A549 (cell line): ENCODE results near the gene ALOX5. TPM values are rescaled to one million over a fixed set of nuclear protein-coding genes. Genes with fewer than 3 reads are reported as not detected.

Experiments
- ATAC-seq, 2 experiments: fragments of 200-7000 bp in 1 of 2; fragments of >200 bp in 1 of 2; cut with Nextera tagmentation in 1 of 2; cut with Tn5 transposase in 1 of 2; 3 replicates each; pipeline versions ENCODE4 v1.8.0 to v1.9.1; 2018 to 2020; ENCODE audit warnings: mild to moderate bottlenecking in 1 of 2, moderate library complexity in 1 of 2
- CTCF ChIA-PET: fragments of 300-600 bp; sonication (Branson Sonifier 250); formaldehyde crosslinking; extraction: SDS; loops from one replicate; lab custom pipeline; 2021; ENCODE audit warnings: antibody characterized with exemption, inconsistent platforms; lab: Yijun Ruan, JAX
- POLR2A ChIA-PET: fragments of 350-600 bp; formaldehyde crosslinking; extraction: SDS; loops from one replicate; lab custom pipeline; 2021; ENCODE audit warnings: antibody characterized with exemption, inconsistent platforms; lab: Yijun Ruan, JAX
- DNase-seq, 2 experiments: peaks; one replicate each; pipeline versions ENCODE4 v3.0.0 to v3.0.0-alpha.2; 2011 to 2016; ENCODE audit warnings: low read depth in 1 of 2, low spot score in 1 of 2
- FAIRE-seq: peaks from 2 replicates; lab custom pipeline; 2011; peaks lifted over from hg19 to GRCh38; lab: Jason Lieb, UNC
- H3K27ac ChIP-seq, 2 experiments: fragments of >200 bp; sonication (Bioruptor Twin); formaldehyde crosslinking; 3 replicates each; pipeline ENCODE4 v1.5.1; 2016 to 2017
- H3K4me1 ChIP-seq: fragments of >200 bp; sonication (Bioruptor Twin); formaldehyde crosslinking; 3 replicates; pipeline ENCODE4 v1.6.1; 2016
- H3K4me2 ChIP-seq: fragments of >200 bp; sonication (Bioruptor Twin); formaldehyde crosslinking; 3 replicates; pipeline ENCODE4 v1.6.1; 2016
- H3K4me3 ChIP-seq: fragments of >200 bp; sonication (Bioruptor Twin); formaldehyde crosslinking; 3 replicates; pipeline ENCODE4 v1.5.1; 2016
- H3K9me3 ChIP-seq: fragments of >200 bp; sonication (Bioruptor Twin); formaldehyde crosslinking; 3 replicates; pipeline ENCODE4 v1.6.1; 2016
- CBX2 ChIP-seq: fragments of 200-600 bp; sonication (generic); IDR thresholded peaks from 2 replicates; pipeline ENCODE4 v1.6.1; 2016; ENCODE audit warnings: low read depth, mild to moderate bottlenecking, borderline replicate concordance
- CEBPB ChIP-seq, 2 experiments: fragments of >200 bp in 1 of 2; sonication (Bioruptor Twin) in 1 of 2; formaldehyde crosslinking in 1 of 2; IDR thresholded peaks; 2 replicates each; pipeline ENCODE4 v1.6.1; 2012 to 2016
- EHMT2 ChIP-seq: fragments of 200-600 bp; sonication (generic); IDR thresholded peaks from 2 replicates; pipeline ENCODE4 v1.6.1; 2016; ENCODE audit warnings: antibody characterized with exemption, low read depth, mild to moderate bottlenecking, moderate library complexity
- FOSB ChIP-seq: fragments of 250-450 bp; sonication (Bioruptor Pico); IDR thresholded peaks from 2 replicates; pipeline ENCODE4 v1.5.0; 2020; ENCODE audit warnings: mild to moderate bottlenecking, moderate library complexity
- HOXB13 ChIP-seq: fragments of 250-450 bp; sonication (Bioruptor Pico); IDR thresholded peaks from 2 replicates; pipeline ENCODE4 v1.5.0; 2020; ENCODE audit warnings: low read depth, mild to moderate bottlenecking, moderate library complexity
- JUN ChIP-seq, 2 experiments: fragments of >200 bp; sonication (Bioruptor Twin); formaldehyde crosslinking; IDR thresholded peaks; 2 replicates in 1 of 2; 3 replicates in 1 of 2; pipeline ENCODE4 v1.6.1; 2016 to 2017
- KDM1A ChIP-seq: fragments of 200-600 bp; sonication (generic); IDR thresholded peaks from 2 replicates; pipeline ENCODE4 v1.6.1; 2016; ENCODE audit warnings: low read depth, mild to moderate bottlenecking
- KDM5A ChIP-seq: fragments of 200-600 bp; sonication (generic); IDR thresholded peaks from 2 replicates; pipeline ENCODE4 v1.6.1; 2016; ENCODE audit warnings: antibody characterized with exemption, mild to moderate bottlenecking
- NPAS2 ChIP-seq: fragments of 250-450 bp; sonication (Bioruptor Pico); IDR thresholded peaks from 2 replicates; pipeline ENCODE4 v1.8.0; 2022; ENCODE audit warnings: mild to moderate bottlenecking, moderate library complexity, borderline replicate concordance
- PHF8 ChIP-seq: fragments of 200-600 bp; sonication (generic); IDR thresholded peaks from 2 replicates; pipeline ENCODE4 v1.6.1; 2016; ENCODE audit warnings: low read depth, mild to moderate bottlenecking, antibody characterized with exemption, moderate library complexity, borderline replicate concordance
- SMC3 ChIP-seq: fragments of >200 bp; sonication (Bioruptor Twin); formaldehyde crosslinking; IDR thresholded peaks from 3 replicates; pipeline ENCODE4 v1.6.1; 2018; ENCODE audit warnings: inconsistent platforms
- TP53 ChIP-seq: fragments of 250-450 bp; sonication (Bioruptor Pico); IDR thresholded peaks from 2 replicates; pipeline ENCODE4 v1.5.0; 2021; ENCODE audit warnings: mild to moderate bottlenecking, moderate library complexity
- WGBS: methylation state at CpG from one replicate; pipeline ENCODE4 v1.1.6; 2017; ENCODE audit errors: missing lambda C conversion rate; 5-methylcytosine and 5-hydroxymethylcytosine counted together
- polyA plus RNA-seq, 4 experiments: library from polyadenylated mRNA; depleted of rRNA in 3 of 4; stranded (reverse); fragments of >200 nt; fragmentation: RNase III in 1 of 4; extraction: RNeasy Plus Mini Kit Qiagen cat#74134 plus additional on column Dnase treatment in 1 of 4; gene quantifications; 2 replicates in 3 of 4; 3 replicates in 1 of 4; pipeline ENCODE4 v1.2.3, GENCODE V29; 2011 to 2017
- TF ChIP-seq, protein P1 (sequence below): fragments of 200-600 bp; sonication (generic); IDR thresholded peaks from 2 replicates; pipeline ENCODE4 v1.6.1; 2016; ENCODE audit warnings: antibody characterized with exemption, mild to moderate bottlenecking, moderate library complexity
- TF ChIP-seq, protein P2 (sequence below): fragments of 150-350 bp; IDR thresholded peaks from 2 replicates; pipeline ENCODE4 v1.6.1; 2014; ENCODE audit warnings: low read depth, mild to moderate bottlenecking, low read length
- TF ChIP-seq, protein P3 (sequence below): fragments of 250-450 bp; sonication (Bioruptor Pico); IDR thresholded peaks from 2 replicates; pipeline ENCODE4 v1.5.0; 2021; ENCODE audit warnings: mild to moderate bottlenecking, moderate library complexity, borderline replicate concordance
- TF ChIP-seq, protein P4 (sequence below): IDR thresholded peaks from 2 replicates; pipeline ENCODE4 v1.6.1; 2012
- TF ChIP-seq, protein P5 (sequence below): IDR thresholded peaks from 2 replicates; pipeline ENCODE4 v1.6.1; 2012

The ALOX5 gene
- polyA plus RNA-seq, 2 of the 4 experiments (the other 2 are of a cell fraction): 0.18 to 0.40 TPM

DNA sequence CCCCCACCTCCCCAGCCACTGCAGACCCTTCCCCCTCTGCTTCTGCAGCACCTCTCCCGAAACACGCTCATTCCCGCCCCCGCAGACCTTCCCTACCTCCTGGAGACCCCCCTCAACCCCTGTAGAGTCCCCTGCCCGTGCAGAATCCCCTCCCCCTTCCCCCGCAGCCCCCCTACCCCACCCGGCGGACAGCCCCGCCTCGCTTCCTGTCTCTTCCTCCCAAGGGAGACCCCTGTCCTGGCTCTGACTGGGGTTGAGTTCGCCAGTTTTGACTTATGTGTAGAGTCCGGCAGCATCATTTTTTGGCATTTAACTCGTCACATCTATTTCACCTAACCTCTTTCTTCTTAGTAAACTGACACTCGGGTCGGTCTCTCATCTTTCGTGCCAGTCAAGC is 54.0 kb downstream of the ALOX5 start:
- TF ChIP-seq, protein P1, sequence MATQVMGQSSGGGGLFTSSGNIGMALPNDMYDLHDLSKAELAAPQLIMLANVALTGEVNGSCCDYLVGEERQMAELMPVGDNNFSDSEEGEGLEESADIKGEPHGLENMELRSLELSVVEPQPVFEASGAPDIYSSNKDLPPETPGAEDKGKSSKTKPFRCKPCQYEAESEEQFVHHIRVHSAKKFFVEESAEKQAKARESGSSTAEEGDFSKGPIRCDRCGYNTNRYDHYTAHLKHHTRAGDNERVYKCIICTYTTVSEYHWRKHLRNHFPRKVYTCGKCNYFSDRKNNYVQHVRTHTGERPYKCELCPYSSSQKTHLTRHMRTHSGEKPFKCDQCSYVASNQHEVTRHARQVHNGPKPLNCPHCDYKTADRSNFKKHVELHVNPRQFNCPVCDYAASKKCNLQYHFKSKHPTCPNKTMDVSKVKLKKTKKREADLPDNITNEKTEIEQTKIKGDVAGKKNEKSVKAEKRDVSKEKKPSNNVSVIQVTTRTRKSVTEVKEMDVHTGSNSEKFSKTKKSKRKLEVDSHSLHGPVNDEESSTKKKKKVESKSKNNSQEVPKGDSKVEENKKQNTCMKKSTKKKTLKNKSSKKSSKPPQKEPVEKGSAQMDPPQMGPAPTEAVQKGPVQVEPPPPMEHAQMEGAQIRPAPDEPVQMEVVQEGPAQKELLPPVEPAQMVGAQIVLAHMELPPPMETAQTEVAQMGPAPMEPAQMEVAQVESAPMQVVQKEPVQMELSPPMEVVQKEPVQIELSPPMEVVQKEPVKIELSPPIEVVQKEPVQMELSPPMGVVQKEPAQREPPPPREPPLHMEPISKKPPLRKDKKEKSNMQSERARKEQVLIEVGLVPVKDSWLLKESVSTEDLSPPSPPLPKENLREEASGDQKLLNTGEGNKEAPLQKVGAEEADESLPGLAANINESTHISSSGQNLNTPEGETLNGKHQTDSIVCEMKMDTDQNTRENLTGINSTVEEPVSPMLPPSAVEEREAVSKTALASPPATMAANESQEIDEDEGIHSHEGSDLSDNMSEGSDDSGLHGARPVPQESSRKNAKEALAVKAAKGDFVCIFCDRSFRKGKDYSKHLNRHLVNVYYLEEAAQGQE: no peak
- no peak for TF ChIP-seq KDM1A
- TF ChIP-seq FOSB: no peak
- TF ChIP-seq JUN (IDR thresholded peaks at IDR 0.05): no peak
- no peak for TF ChIP-seq NPAS2
- no peak for TF ChIP-seq HOXB13 (CRISPR knock-in tag)
- TF ChIP-seq, protein P2, sequence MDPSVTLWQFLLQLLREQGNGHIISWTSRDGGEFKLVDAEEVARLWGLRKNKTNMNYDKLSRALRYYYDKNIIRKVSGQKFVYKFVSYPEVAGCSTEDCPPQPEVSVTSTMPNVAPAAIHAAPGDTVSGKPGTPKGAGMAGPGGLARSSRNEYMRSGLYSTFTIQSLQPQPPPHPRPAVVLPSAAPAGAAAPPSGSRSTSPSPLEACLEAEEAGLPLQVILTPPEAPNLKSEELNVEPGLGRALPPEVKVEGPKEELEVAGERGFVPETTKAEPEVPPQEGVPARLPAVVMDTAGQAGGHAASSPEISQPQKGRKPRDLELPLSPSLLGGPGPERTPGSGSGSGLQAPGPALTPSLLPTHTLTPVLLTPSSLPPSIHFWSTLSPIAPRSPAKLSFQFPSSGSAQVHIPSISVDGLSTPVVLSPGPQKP: no peak
- TF ChIP-seq, protein P3, sequence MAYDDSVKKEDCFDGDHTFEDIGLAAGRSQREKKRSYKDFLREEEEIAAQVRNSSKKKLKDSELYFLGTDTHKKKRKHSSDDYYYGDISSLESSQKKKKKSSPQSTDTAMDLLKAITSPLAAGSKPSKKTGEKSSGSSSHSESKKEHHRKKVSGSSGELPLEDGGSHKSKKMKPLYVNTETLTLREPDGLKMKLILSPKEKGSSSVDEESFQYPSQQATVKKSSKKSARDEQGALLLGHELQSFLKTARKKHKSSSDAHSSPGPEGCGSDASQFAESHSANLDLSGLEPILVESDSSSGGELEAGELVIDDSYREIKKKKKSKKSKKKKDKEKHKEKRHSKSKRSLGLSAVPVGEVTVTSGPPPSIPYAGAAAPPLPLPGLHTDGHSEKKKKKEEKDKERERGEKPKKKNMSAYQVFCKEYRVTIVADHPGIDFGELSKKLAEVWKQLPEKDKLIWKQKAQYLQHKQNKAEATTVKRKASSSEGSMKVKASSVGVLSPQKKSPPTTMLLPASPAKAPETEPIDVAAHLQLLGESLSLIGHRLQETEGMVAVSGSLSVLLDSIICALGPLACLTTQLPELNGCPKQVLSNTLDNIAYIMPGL (CRISPR knock-in tag): no peak
- TF ChIP-seq CBX2: no peak
- no peak for TF ChIP-seq SMC3
- no peak for TF ChIP-seq TP53 (CRISPR knock-in tag)
- TF ChIP-seq CEBPB (IDR thresholded peaks at IDR 0.05): no peak
- no peak for TF ChIP-seq KDM5A
- TF ChIP-seq, protein P4, sequence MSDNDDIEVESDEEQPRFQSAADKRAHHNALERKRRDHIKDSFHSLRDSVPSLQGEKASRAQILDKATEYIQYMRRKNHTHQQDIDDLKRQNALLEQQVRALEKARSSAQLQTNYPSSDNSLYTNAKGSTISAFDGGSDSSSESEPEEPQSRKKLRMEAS: no peak
- no peak for TF ChIP-seq PHF8
- TF ChIP-seq, protein P5, sequence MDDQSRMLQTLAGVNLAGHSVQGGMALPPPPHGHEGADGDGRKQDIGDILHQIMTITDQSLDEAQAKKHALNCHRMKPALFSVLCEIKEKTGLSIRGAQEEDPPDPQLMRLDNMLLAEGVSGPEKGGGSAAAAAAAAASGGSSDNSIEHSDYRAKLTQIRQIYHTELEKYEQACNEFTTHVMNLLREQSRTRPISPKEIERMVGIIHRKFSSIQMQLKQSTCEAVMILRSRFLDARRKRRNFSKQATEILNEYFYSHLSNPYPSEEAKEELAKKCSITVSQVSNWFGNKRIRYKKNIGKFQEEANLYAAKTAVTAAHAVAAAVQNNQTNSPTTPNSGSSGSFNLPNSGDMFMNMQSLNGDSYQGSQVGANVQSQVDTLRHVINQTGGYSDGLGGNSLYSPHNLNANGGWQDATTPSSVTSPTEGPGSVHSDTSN: no peak
- TF ChIP-seq EHMT2: no peak
- DNase-seq (no peak), FAIRE-seq (no peak), ATAC-seq (no peak)
- H3K4me2 ChIP-seq: no peak overlapping the region
- 54% methylated on average over 6 of the region's 16 CpGs for WGBS
- no peak overlapping the region for H3K27ac ChIP-seq
- no peaks in the 10 kb centered on the region for H3K9me3 ChIP-seq
- CTCF ChIA-PET: interaction anchor here (3.4 kb wide), 1 partner anchor 37 kb away, joined by 12 read pairs; no protein-coding TSS in a partner anchor
- peaks cover 8% of the 10 kb centered on the region; the same call in 1 of the 3 replicates for H3K4me1 ChIP-seq
- POLR2A ChIA-PET: no interaction called here
- no peak overlapping the region for H3K4me3 ChIP-seq
